ENCODE measurements around the gene CABCOCO1. TPM values are rescaled to one million over a fixed set of nuclear protein-coding genes. Genes with fewer than 3 reads are reported as not detected.

Gene CABCOCO1
- total RNA-seq, 1 donor = 2.2 TPM

- no peaks in the 10 kb centered on the region for H3K27me3 ChIP-seq (ENCODE audit: insufficient read depth, low read length)
- no peaks in the 10 kb centered on the region for H3K4me1 ChIP-seq (ENCODE audit: insufficient read depth, low read length)
- H3K79me2 ChIP-seq (ENCODE audit: insufficient read depth, low read length) = no peaks in the 10 kb centered on the region
- no peaks in the 10 kb centered on the region for H4K20me1 ChIP-seq (ENCODE audit: insufficient read depth, low read length)
- no peak overlapping the region for H3K27ac ChIP-seq (ENCODE audit: low read depth, low read length)
- peak; percentile 27 for DNase-seq (ENCODE audit: insufficient read length, low spot score, missing footprints)
- H3K9me3 ChIP-seq (ENCODE audit: low read depth, low read length) = no peaks in the 10 kb centered on the region
- H2AFZ ChIP-seq (ENCODE audit: low read length) = no peak overlapping the region
- TF ChIP-seq CTCF (IDR thresholded peaks at IDR 0.05; ENCODE audit: extremely low read depth, low read depth, low read length) = no peak
- no peak overlapping the region for H3K4me3 ChIP-seq (ENCODE audit: insufficient read depth, low read length)
- no peaks in the 10 kb centered on the region for H3K36me3 ChIP-seq (ENCODE audit: insufficient read depth, low read length)
- no peak overlapping the region for H3K4me2 ChIP-seq (ENCODE audit: insufficient read depth, low read length)
These were observed 6.5 kb downstream of the CABCOCO1 start for GRCh38 chr10:61669161-61669725.

- no peaks in the 10 kb centered on the region for H3K79me2 ChIP-seq (ENCODE audit: insufficient read depth, low read length)
- no peaks in the 10 kb centered on the region for H4K20me1 ChIP-seq (ENCODE audit: insufficient read depth, low read length)
- H3K4me1 ChIP-seq (ENCODE audit: insufficient read depth, low read length) = no peaks in the 10 kb centered on the region
- no peak overlapping the region for H2AFZ ChIP-seq (ENCODE audit: low read length)
- TF ChIP-seq CTCF (IDR thresholded peaks at IDR 0.05; ENCODE audit: extremely low read depth, low read depth, low read length) = no peak
- no peak overlapping the region for H3K4me3 ChIP-seq (ENCODE audit: insufficient read depth, low read length)
- H3K4me2 ChIP-seq (ENCODE audit: insufficient read depth, low read length) = no peak overlapping the region
- no peaks in the 10 kb centered on the region for H3K9me3 ChIP-seq (ENCODE audit: low read depth, low read length)
- no peaks in the 10 kb centered on the region for H3K36me3 ChIP-seq (ENCODE audit: insufficient read depth, low read length)
- H3K27ac ChIP-seq (ENCODE audit: low read depth, low read length) = no peak overlapping the region
- no peaks in the 10 kb centered on the region for H3K27me3 ChIP-seq (ENCODE audit: insufficient read depth, low read length)
- peak; percentile 45 for DNase-seq (ENCODE audit: insufficient read length, low spot score, missing footprints)
These were observed 7.1 kb downstream of the CABCOCO1 start for GRCh38 chr10:61669849-61670248.

- H3K4me2 ChIP-seq (ENCODE audit: insufficient read depth, low read length) = no peak overlapping the region
- DNase-seq (ENCODE audit: insufficient read length, low spot score, missing footprints) = no peak
- no peaks in the 10 kb centered on the region for H3K36me3 ChIP-seq (ENCODE audit: insufficient read depth, low read length)
- no peaks in the 10 kb centered on the region for H3K79me2 ChIP-seq (ENCODE audit: insufficient read depth, low read length)
- no peaks in the 10 kb centered on the region for H3K4me1 ChIP-seq (ENCODE audit: insufficient read depth, low read length)
- no peaks in the 10 kb centered on the region for H3K9me3 ChIP-seq (ENCODE audit: low read depth, low read length)
- no peak overlapping the region for H3K4me3 ChIP-seq (ENCODE audit: insufficient read depth, low read length)
- H2AFZ ChIP-seq (ENCODE audit: low read length) = no peak overlapping the region
- TF ChIP-seq CTCF (IDR thresholded peaks at IDR 0.05; ENCODE audit: extremely low read depth, low read depth, low read length) = no peak
- no peaks in the 10 kb centered on the region for H4K20me1 ChIP-seq (ENCODE audit: insufficient read depth, low read length)
- no peak overlapping the region for H3K27ac ChIP-seq (ENCODE audit: low read depth, low read length)
- no peaks in the 10 kb centered on the region for H3K27me3 ChIP-seq (ENCODE audit: insufficient read depth, low read length)
These were observed 10.6 kb downstream of the CABCOCO1 start for GRCh38 chr10:61673360-61673759.

GRCh38 chr10:61682323-61682722, 19.6 kb downstream of the CABCOCO1 start:
- Histone ChIP-seq H3K4me1 (ENCODE audit: insufficient read depth, low read length) (no peaks in the 10 kb centered on the region), H3K4me3 (ENCODE audit: insufficient read depth, low read length) (no peak overlapping the region), H3K27ac (ENCODE audit: low read depth, low read length) (no peak overlapping the region), H2AFZ (ENCODE audit: low read length) (no peak overlapping the region), H3K36me3 (ENCODE audit: insufficient read depth, low read length) (no peaks in the 10 kb centered on the region), H3K9me3 (ENCODE audit: low read depth, low read length) (no peaks in the 10 kb centered on the region), H3K79me2 (ENCODE audit: insufficient read depth, low read length) (no peaks in the 10 kb centered on the region), H3K4me2 (ENCODE audit: insufficient read depth, low read length) (no peak overlapping the region), H4K20me1 (ENCODE audit: insufficient read depth, low read length) (no peaks in the 10 kb centered on the region), H3K27me3 (ENCODE audit: insufficient read depth, low read length) (no peaks in the 10 kb centered on the region)
- no peak for TF ChIP-seq CTCF (IDR thresholded peaks at IDR 0.05; ENCODE audit: extremely low read depth, low read depth, low read length)
- no peak for DNase-seq (ENCODE audit: insufficient read length, low spot score, missing footprints)
